Skeletal muscle tissue (tissue), 4 donors: ENCODE results near the gene SLC1A3. TPM values are rescaled to one million over a fixed set of nuclear protein-coding genes. Genes with fewer than 3 reads are reported as not detected.

ENCODE experiments used
- H3K27ac ChIP-seq: one replicate; pipeline ENCODE4 v1.7.0; 2013; ENCODE audit warnings: mild to moderate bottlenecking, low read depth, low read length, inconsistent platforms
- H3K27me3 ChIP-seq, 3 donors: one replicate each; pipeline ENCODE4 v1.7.0; 2013; ENCODE audit warnings: low read length in 3 of 3; ENCODE audit not compliant: control insufficient read depth in 3 of 3, insufficient read depth in 3 of 3
- H3K36me3 ChIP-seq, 3 donors: one replicate each; pipeline ENCODE4 v1.7.0; 2013; ENCODE audit warnings: low read length in 3 of 3; ENCODE audit not compliant: control insufficient read depth in 3 of 3, insufficient read depth in 3 of 3
- H3K4me1 ChIP-seq, 3 donors: one replicate each; pipeline ENCODE4 v1.7.0; 2013; ENCODE audit warnings: low read length in 3 of 3, mild to moderate bottlenecking in 3 of 3; ENCODE audit not compliant: control insufficient read depth in 3 of 3, insufficient read depth in 3 of 3
- H3K4me3 ChIP-seq, 3 donors: one replicate each; pipeline ENCODE4 v1.7.0; 2013; ENCODE audit warnings: low read length in 3 of 3
- H3K9ac ChIP-seq, 3 donors: one replicate each; pipeline ENCODE4 v1.7.0; 2013; ENCODE audit warnings: low read length in 3 of 3, mild to moderate bottlenecking in 3 of 3, moderate library complexity in 2 of 3, low read depth in 1 of 3
- H3K9me3 ChIP-seq, 3 donors: one replicate each; pipeline ENCODE4 v1.7.0; 2013; ENCODE audit warnings: low read length in 3 of 3; ENCODE audit not compliant: control insufficient read depth in 3 of 3
- total RNA-seq: library from RNA; depleted of rRNA; stranded (reverse); fragments of >200 nt; gene quantifications from one replicate; pipeline ENCODE4 v1.2.3, GENCODE V29; 2014
- donor health status: Osteomylitis.

Gene SLC1A3
- total RNA-seq, 1 donor from 2014 or later, result 27.1 TPM

DNA sequence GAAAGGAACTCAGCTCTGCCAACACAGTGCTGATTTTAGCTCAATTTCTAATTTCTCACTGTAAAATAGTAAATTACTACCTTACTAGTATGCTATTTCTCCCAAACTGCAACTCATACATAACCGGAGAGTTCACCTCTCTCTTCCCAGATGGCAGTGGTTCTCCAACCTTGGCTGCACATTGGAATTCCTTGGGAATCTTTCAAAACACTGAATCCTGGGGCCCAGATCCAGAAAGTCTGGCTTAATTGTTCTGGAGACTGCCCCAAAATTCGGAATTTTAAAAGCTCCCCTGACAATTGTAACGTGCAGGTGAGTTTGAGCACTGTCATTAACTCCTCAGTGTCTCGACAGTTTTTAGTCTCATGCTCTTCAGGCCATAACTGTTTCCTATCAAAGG, 100.3 kb downstream of the SLC1A3 start:
- no peaks in the 10 kb centered on the region for H3K27me3 ChIP-seq
- H3K9ac ChIP-seq, result no peak overlapping the region
- H3K4me1 ChIP-seq, result no peaks in the 10 kb centered on the region
- no peak overlapping the region for H3K27ac ChIP-seq
- no peaks in the 10 kb centered on the region for H3K36me3 ChIP-seq
- no peaks in the 10 kb centered on the region for H3K9me3 ChIP-seq
- H3K4me3 ChIP-seq, result no peak overlapping the region

DNA sequence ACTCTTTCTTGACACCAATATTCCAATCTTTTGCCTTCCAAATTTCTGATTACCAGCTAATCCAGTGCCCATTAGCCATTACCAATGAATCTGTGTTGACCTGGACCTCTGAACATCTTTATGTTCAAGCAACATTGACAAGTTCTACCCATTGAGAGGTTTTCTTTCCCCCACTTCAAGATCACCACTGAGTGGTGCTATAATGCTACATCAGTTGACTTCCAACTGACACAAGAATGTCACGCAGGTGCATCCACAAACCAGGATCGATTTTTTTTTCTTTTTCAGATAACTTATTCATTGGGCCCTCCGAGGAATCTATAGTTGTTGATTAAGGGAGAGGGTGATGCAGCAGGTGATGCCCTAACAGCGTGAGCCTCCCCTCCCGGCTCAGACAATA, 102.6 kb downstream of the SLC1A3 start:
- no peak overlapping the region for H3K27ac ChIP-seq

DNA sequence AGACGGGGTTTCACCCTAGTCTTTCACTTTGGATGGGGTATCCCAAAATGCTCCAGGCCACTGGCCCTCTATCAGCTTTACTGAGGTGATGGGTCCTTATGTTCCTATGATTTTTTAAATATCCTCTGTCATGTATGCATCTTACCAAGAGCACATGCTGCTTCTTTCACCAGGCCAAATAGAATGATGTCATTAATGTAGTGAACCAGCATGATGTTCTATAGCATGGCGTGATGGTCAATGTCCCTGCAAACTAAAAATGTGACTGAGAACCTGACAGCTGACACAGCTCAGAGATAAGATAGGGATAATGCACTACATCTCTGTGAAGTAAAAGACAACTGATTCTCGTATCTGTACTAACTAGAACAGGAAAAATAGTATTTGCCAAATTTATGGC, 103.6 kb downstream of the SLC1A3 start:
- no peak overlapping the region for H3K4me3 ChIP-seq
- no peaks in the 10 kb centered on the region for H3K4me1 ChIP-seq
- no peaks in the 10 kb centered on the region for H3K27me3 ChIP-seq
- H3K27ac ChIP-seq, result no peak overlapping the region
- no peaks in the 10 kb centered on the region for H3K9me3 ChIP-seq
- no peaks in the 10 kb centered on the region for H3K36me3 ChIP-seq
- no peak overlapping the region for H3K9ac ChIP-seq

More for the DNA sequence above, 102.6 kb downstream of the SLC1A3 start:
- Histone ChIP-seq H3K9me3 (no peaks in the 10 kb centered on the region), H3K4me3 (no peak overlapping the region), H3K27me3 (no peaks in the 10 kb centered on the region), H3K4me1 (no peaks in the 10 kb centered on the region), H3K9ac (no peak overlapping the region), H3K36me3 (no peaks in the 10 kb centered on the region)

DNA sequence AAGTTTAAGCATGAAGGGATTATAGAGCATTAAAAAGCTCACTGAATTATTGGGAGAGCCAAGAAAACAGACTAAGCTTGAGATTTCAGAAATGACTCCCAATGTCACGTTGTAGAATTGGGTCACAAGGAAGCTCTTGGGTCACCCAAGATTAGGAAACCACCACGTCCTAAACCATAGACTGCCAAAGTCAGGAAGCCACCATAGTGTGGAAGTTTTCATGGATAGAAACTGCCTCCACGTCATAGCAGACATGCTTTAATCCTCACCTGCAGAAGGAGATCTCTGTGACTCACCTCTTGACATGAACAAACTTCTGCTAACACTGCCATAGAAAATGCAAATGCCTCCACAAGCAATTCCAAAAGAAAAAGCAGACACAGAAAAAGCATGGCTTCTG, 106.3 kb downstream of the SLC1A3 start:
- no peaks in the 10 kb centered on the region for H3K36me3 ChIP-seq
- H3K4me3 ChIP-seq, result no peak overlapping the region
- no peaks in the 10 kb centered on the region for H3K27me3 ChIP-seq
- H3K9ac ChIP-seq, result no peak overlapping the region
- H3K9me3 ChIP-seq, result no peaks in the 10 kb centered on the region
- no peak overlapping the region for H3K27ac ChIP-seq
- no peaks in the 10 kb centered on the region for H3K4me1 ChIP-seq

DNA sequence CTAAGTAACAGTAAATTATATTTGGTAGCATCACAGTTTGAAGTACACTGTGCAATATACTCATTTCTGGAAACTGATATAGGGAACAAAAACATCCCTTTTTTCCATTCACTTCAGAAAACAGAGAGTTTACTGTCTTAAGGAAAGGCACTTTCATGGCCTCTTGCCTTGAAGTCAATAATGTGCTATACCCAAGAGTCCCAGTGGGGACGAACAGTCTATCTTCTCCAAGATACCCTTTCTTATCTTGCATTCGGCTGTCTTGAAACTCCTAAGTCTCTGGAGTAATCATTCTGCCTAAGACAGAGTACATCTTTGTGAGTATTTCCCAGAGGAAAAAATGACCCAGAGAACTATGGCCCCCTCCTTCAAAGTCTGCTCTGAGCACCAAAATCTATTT, 107.1 kb downstream of the SLC1A3 start:
- Histone ChIP-seq H3K9ac (no peak overlapping the region), H3K4me1 (no peaks in the 10 kb centered on the region), H3K27ac (no peak overlapping the region), H3K9me3 (no peaks in the 10 kb centered on the region), H3K4me3 (no peak overlapping the region), H3K27me3 (no peaks in the 10 kb centered on the region), H3K36me3 (no peaks in the 10 kb centered on the region)

DNA sequence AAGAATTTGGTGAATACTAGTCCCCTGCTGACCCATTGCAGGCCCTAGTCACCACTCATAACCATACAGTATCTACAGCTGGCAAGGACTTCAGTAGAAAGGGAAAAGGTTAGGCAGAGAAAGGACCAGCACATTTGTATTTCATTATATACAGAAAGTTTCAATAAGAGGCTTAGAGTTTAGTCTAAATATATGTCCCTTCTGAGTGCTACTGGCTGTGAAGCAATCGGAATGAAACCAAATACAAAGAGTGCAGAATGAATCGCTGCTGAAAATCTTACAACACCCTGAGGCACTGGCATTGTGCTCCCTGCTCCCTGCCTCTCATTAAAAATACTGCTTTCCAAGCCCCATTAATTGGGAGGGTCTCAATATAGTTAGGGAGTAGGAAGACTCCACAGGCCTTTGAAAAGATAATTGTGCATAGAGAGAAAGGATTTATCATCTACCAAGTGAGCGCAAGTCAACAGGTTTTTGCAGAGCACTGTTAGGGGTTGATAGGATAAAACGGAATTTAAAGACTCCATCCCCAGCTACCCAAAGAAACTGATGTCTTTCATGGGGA, 110.8 kb downstream of the SLC1A3 start:
- Histone ChIP-seq H3K4me3 (no peak overlapping the region), H3K9me3 (no peaks in the 10 kb centered on the region), H3K27me3 (no peaks in the 10 kb centered on the region), H3K9ac (no peak overlapping the region), H3K27ac (no peak overlapping the region), H3K36me3 (no peaks in the 10 kb centered on the region), H3K4me1 (no peaks in the 10 kb centered on the region)

DNA sequence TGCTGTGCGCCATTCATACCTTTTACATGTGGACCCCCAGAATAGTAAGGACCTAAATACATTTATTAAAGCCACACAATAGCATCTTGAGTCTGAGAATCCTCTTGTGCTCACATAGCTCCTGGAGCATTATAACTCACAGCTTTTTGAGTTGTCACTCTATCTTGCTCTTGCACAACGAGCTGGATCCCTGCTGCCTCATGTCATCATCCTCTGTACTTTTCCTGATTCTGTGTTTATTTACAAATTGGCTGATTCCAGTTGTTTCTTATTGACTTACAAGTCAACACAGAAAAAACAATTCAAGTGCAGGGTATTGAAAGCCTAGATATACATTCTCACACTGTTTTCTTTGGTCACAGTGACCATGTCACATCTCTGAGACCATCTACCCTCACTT, 112.9 kb downstream of the SLC1A3 start:
- H3K27ac ChIP-seq, result no peak overlapping the region
- H3K4me1 ChIP-seq, result no peaks in the 10 kb centered on the region
- H3K27me3 ChIP-seq, result no peaks in the 10 kb centered on the region
- H3K4me3 ChIP-seq, result no peak overlapping the region
- no peak overlapping the region for H3K9ac ChIP-seq
- H3K36me3 ChIP-seq, result no peaks in the 10 kb centered on the region
- no peaks in the 10 kb centered on the region for H3K9me3 ChIP-seq

DNA sequence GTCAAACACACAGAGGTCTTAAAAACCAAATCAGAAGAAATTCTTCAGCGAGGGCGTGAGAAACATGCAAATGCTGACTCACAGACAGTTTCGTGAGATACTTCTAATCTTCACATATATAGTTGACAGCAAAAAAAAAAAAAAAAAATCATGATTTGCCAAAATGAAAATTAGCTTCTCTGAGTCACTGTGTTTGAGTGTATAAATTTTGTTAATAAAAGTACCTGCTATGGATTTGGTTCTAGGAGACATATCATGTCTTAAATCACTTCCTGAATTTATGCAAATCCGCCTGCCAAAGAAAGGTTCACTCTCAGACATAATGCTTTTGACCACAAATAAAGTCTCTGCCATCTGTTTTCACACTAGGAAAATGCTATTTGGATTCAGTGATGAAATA, 114.3 kb downstream of the SLC1A3 start:
- H3K27me3 ChIP-seq, result no peaks in the 10 kb centered on the region
- no peak overlapping the region for H3K9ac ChIP-seq
- peaks cover 0 to 3% (median 0%) of the 10 kb centered on the region in 3 donors for H3K4me1 ChIP-seq
- H3K36me3 ChIP-seq, result no peaks in the 10 kb centered on the region
- no peak overlapping the region for H3K27ac ChIP-seq
- H3K4me3 ChIP-seq, result no peak overlapping the region
- no peaks in the 10 kb centered on the region for H3K9me3 ChIP-seq

DNA sequence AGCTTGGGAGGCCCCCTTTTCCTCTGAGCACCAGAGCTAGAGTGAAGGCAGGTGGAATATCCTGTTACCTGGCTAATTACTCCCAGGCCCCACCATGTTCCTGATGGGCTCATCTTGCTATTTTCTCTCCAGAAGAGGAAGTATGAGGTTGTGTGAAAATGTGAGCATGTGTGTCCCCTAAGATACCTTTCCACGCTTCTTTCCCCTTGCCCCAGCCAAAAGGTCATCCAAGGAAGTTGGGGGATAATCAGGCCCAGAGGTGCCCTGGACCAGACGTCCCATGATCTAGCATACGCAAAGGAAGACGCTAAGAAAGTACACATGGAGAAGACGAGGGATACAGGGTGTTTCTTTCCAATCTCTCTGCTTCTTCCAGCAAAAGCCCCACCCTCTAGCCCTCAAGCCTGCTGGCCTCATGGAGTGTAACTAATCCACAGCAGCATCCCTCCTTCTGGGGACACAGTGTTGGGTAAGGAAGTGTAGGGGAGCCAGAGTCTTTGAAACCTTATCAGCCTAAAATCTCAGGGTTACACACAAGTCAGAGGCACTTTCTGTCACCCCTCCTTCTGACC, 115.3 kb downstream of the SLC1A3 start:
- Histone ChIP-seq H3K27me3 (no peaks in the 10 kb centered on the region), H3K4me3 (no peak overlapping the region), H3K27ac (no peak overlapping the region), H3K4me1 (peaks cover 0 to 3% (median 0%) of the 10 kb centered on the region in 3 donors), H3K36me3 (no peaks in the 10 kb centered on the region), H3K9ac (no peak overlapping the region), H3K9me3 (no peaks in the 10 kb centered on the region)

DNA sequence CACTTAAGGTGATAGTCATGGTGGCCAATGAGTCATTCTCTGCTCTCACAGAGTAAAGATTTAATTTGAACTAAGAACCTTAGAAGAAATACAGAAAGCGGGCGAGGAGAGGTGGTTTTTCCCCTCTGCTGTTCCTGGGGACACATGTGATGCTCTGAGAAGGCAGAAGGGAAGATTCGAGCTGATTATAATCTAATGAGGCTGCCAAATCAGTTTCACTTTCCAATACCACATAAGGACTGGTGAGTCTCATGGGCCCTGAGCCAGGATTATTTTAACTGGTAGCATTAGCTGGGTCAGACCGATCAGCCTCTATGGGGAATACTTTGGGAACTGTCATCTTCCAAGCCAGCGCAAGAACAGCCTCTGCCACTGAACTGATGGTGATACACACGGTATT, 116.5 kb downstream of the SLC1A3 start:
- Histone ChIP-seq H3K9me3 (no peaks in the 10 kb centered on the region), H3K36me3 (no peaks in the 10 kb centered on the region), H3K27me3 (no peaks in the 10 kb centered on the region), H3K27ac (no peak overlapping the region), H3K9ac (no peak overlapping the region), H3K4me1 (peaks cover 0 to 3% (median 0%) of the 10 kb centered on the region in 3 donors), H3K4me3 (no peak overlapping the region)
